Stimulated activated CD4-positive, alpha-beta T cell treated with anti-CD3 and anti-CD28 coated beads, Interleukin-4, amount 100 ng/mL, for 4 hours (primary cell): Measurements from ENCODE around the gene MRPL43.
A peak's percentile ranks its signal among the peaks of the same experiment; 100 is the strongest.

Experiments used
- DNase-seq, 2 experiments: peaks; one replicate each; pipeline ENCODE4 v3.0.0-alpha.2; 2020

Gene MRPL43

GRCh38 chr10:101018600-101019439, 31.5 kb upstream of the MRPL43 start:
- DNase-seq, result peak; percentile 63 to 70

- no peak for DNase-seq
Observed at GRCh38 chr10:101018118-101018599, 30.9 kb upstream of the MRPL43 start.

- DNase-seq, result no peak
Observed at GRCh38 chr10:101016814-101017213, 29.5 kb upstream of the MRPL43 start.

DNA sequence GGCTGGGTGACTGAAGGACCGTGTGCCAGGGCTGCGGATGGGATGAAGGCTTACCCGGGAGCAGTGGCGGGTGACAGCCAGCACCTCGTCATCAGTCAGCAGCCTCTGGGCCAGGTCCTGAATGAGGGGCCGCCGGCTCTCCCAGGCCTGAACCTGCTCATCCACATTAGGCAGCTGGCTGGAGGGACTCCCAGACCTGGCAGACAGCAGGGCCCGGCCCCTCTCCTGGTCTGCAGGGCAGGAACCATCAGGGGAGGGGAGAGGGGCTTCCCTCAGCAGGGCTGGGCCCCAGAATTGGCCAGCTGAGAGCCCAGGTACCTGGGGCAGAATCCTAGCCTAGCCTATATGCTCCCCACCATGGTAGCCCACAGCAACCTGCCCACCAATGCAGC, 28.3 kb upstream of the MRPL43 start:
- DNase-seq, result no peak

- DNase-seq, result peak in 1 of 2 experiments; percentile 7
Observed at GRCh38 chr10:101014966-101015581, 27.8 kb upstream of the MRPL43 start.

DNA sequence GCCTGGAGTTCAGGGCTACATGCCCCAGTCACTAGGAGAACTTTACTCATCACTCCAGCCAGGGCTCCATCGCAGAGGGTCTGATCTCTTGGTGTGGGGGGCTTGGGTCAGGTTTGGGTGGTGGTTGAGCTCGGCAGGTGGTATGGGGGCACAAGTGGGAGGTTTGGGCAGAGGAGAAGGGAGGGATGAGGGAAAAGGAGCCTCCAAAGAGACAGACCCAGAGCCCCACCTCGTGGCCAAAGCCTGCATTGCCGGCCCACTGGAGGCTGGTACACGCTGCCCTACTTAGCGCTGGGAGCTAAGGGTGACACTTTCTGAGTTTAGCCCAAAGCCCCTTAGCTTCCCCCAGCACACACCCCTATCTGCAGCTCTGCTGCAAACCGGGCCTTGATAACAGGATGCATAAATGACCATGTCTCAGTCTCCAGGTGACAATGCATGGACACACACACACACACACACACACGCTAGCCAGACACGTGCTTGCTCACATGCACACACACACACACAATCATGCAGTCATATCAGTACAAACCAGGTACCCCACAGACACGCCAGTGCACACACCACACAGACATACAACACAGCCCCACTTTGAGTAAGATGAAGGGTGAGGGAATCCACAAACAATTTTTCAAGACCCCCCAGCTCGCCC, 27.1 kb upstream of the MRPL43 start:
- peak; percentile 62 to 74 for DNase-seq

- DNase-seq, result no peak
Observed at GRCh38 chr10:101013365-101013825, 26.1 kb upstream of the MRPL43 start.

- peak; percentile 70 to 71 for DNase-seq
Observed at GRCh38 chr10:101012525-101013364, 25.4 kb upstream of the MRPL43 start.

GRCh38 chr10:101011517-101012423, 24.5 kb upstream of the MRPL43 start:
- no peak for DNase-seq

GRCh38 chr10:101010329-101010728, 23.0 kb upstream of the MRPL43 start:
- no peak for DNase-seq

DNA sequence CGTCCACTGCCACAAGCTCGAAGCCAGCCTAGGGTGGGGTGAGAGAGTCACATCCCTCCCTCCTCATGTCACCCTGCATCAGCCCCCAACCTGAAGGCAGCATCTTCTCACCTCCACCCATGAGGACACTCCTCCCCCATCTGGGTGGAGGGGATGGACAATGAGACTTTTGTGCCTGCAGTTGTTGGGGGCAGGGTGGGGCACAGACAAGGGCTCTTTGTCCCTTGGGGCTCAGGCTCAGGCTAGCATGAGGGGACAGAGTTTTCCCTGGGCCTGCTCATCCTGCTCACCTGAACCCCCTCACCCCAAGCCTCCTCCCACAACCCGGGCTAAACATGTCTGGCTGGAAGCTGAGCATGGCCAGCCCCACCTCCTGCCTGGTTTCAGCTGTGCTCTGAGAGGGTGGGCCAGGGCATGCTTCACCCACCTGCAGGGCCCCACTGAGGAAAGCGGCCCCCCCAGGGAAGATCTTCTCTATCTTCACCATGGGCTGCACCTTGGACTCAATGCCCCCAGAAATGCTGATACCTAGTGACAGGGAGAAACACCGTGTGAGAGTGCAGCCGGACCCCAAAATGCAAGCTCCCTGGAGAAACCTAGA, 21.6 kb upstream of the MRPL43 start:
- no peak for DNase-seq

DNA sequence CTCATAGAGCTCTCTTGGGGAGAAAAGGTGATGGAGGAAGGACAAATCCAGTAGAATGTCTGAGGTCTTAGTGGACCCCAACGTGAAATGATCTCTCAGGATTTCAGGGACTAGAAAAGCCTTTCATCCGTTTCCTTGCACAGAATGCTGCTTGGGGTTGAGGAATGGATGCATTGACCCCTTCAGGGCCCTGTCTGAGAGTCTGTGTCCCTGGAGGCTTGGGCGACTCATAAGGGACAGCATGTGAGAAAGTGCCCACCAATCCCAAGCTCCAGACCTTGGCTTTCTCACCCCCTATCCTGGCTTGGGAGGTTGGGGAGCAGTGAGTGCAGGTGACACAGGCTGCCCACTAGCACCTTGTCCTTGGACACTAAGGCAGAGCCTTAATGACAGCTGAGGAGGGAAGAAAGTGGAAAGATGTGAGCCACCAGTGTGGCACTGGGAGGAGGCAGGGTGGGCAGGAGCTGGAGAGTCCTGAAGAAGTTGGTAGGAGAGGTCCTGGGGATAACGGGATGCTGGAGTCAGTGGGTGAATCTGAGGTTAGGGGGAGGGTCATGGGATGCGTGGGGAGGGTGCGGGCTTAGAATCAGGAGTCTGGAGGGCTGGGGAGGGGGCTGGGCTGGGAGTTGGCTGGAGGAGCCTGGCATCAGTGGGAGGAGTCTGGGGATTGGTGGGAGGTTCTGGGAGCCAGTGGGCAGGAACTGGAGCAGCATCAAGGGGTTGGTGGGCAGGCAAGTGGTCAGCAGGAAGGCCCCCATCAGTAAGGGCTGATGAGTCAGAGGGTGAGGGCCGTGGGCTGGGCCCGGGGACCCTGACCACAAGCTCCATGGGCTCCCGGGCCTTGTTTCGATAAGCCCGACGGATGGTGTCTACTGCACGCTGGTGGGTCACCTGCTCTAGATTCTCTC, 20.9 kb upstream of the MRPL43 start:
- DNase-seq, result no peak

DNA sequence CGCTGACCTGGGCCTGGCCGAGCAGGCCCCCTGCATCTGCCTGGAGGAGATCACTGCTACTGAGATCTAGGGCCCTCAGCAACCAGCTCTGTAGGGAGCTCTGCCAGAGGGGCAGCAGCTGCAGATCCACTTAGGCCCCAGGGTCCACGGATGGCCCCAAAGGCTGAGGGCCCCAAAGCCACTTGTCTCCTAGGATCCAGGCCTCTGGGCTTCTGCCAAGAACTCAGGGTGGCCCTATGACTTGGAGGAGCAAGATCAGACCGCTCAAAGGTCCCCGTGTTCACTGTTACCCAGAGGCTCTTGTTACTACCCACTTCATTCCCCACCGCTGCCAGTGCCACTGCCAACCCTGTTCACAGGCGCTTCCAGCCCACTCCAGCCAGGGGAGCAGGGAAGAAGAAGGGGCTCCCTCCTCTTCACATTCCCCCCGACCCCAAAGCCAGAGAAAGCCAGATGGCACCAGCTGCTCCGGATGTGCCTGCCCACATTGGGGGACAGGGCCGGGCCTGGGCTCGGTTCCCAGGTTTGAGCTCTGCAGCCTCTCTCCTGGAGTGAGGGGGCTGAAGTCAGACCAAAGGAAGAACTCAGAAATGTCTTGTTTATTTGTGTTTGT, 19.9 kb upstream of the MRPL43 start:
- no peak for DNase-seq

GRCh38 chr10:101006593-101007098, 19.3 kb upstream of the MRPL43 start:
- DNase-seq, result no peak

DNA sequence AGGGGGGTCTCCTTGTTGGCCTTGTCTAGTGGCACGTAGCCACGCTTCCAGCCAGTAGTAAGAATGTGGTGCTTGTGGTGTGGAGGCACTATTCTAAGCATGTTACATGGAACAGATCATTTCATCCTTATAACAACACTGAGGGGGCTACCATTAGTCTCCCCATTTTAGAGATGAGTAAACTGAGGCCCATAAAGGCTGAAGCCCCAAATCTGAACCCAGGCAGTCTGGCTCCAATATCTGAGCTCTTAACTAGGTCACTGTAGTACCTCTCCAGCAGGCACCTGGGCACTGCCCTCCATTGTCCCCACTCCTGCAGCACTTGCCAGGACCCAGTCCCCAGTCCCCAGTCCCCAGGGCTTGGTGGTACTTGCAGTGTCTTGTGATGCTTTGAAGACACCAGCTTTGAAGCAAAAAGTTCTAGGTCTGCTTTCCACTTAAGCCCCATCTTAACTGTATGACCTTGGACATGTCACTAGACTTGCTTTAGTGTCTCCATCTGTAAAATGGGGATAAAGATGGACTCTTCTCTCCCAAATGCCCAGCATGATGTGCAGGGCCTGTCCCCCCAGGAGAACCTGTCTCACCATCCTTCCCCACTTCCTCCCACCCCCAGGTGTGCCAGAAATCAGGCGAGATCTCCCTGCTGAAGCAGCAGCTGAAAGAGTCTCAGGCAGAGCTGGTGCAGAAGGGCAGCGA, 18.7 kb upstream of the MRPL43 start:
- no peak for DNase-seq

- no peak for DNase-seq
Observed at GRCh38 chr10:101005361-101005760, 18.1 kb upstream of the MRPL43 start.

DNA sequence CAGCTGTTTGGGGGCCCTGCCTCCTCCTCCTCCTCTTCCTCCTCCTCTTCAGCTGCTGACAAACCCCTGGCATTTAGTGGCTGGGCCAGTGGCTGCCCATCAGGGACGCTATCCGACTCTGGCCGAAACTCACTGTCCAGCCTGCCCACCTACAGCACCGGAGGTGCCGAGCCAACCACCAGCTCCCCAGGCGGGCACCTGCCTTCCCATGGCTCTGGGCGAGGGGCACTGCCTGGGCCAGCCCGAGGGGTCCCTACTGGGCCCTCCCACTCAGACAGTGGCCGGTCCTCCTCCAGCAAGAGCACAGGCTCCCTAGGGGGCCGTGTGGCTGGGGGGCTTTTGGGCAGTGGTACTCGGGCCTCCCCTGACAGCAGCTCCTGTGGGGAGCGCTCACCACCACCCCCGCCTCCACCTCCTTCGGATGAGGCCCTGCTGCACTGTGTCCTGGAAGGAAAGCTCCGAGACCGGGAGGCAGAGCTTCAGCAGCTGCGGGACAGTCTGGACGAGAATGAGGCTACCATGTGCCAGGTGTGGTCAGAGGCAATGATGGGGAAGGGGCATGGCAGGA, 16.4 kb upstream of the MRPL43 start:
- DNase-seq, result no peak

DNA sequence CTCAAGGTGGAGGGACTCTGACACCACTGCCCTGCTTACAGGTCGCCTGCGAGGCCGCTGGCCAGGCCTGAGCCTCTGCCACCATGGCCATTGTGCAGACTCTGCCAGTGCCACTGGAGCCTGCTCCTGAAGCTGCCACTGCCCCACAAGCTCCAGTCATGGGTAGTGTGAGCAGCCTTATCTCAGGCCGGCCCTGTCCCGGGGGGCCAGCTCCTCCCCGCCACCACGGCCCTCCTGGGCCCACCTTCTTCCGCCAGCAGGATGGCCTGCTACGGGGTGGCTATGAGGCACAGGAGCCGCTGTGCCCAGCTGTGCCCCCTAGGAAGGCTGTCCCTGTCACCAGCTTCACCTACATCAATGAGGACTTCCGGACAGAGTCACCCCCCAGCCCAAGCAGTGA, 15.2 kb upstream of the MRPL43 start:
- DNase-seq, result no peak
